NCI-H2081 (cell line): ENCODE measurements around the gene CEBPB.

Experiments used
- DNase-seq, 2 experiments: peaks; one replicate each; lab custom pipeline; 2025; lab: John Stamatoyannopoulos, UW

CEBPB gene

DNA sequence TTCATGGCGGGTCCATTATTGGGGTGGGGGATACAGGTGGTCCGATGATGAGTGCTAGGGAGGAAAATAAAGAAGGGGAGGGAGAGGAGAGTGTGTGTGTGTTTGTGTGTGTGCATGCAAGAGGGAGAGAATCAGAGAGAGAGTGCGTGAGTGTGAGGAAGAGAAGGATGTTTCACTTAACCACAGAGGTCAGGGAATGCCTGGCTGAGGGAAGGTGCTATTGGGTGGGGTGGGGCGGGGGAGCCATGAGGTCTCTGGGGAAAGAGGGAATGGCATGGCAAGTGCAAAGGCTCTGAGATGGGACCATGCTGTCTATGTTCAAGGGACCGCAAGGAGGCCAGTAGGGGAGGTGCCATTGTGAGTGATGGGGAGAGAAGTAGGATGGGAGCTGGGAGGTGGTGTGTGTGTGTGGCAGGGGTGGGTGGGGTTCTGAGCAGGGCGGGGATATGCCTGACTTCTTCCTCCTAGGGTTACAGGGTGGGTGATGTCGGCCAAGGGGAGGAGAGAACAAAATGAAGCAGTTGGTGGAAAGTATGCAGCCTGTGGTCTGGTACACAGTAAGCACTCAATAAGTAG is 23.0 kb downstream of the CEBPB start:
- DNase-seq, result no peak

DNA sequence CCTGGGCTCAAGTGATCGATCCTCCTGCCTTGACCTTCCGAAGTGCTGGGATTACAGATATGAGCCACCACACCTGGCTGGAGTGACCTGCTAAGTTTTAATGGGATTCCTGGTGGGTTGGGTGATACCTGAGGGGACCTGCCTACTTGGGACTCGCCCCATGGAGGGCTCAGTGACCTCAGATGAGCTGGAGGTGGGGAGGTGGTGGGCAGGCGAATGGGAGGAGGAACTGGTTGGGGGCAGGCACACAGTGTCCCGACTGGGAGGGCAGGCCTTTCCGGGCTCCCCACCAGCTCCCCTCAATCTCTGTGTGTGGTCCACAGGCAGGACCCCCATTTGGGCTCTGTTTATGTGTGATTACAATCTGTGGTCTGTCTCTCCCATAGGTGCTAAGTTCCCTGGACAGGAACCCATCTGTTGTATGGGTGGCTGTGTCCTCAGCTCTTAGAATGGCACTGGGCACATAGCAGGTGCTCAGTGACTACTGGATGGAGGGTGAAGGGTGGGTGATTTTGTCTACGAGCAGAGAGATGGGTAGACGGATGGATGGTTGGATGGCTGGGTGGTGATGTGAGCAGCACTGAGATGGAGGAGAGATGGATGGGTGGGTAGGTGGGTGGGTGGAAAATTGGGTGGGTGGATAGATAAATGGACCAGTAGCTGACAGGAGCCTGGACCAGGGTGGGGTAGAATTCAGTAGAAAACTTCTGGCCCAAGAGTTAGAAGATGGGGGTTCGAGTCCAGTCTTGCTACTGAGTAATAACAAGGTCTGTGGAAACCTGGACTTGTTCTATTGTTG is 23.8 kb downstream of the CEBPB start:
- no peak for DNase-seq

DNA sequence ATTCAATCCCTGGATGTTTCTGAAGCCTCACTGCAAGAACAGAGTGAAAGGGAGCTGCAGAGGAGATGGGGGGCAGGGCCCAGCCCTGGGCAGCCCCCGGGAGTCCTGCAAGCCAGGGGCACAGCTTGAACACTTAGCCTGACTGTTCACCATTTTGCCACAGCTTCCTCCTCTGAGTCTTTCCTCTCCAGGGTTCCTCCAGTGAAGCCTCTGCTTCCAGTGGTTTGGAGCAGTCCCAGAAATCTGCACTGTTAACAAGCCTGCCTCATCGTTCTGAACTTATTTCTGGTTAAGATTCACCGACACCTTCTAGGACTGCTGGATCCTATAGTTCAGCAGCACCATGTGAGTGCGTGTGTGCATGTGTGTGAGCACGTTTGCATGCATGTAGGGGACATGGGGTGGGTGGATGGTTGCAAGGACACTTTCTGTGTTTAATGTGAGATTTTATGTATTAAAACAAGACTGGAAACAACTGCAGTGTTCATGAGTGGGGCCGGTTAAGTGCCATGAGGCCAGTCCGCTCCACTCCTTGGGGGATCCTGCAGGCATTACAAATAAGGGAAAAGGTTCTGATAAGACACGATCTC is 24.6 kb downstream of the CEBPB start:
- DNase-seq, result no peak

DNA sequence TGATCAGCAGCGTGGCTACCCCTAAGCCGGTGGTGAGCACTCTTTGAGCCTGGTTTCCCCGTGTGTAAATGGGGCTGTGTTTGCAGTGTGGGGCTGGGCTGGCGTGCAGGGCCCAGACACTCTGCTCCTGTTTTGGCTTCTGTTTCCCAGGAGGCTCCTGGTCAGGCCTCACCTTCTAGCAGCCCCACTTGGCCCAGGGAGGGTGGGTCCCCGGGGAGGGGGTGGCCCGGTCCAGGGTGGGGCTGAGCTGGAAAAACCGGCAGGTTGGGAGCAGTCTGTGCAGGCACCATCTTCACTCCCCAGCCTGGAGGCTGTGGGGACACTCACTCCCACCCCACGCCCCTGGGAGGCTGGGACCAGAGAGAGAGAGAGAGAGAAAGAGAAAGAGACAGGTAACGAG is 25.3 kb downstream of the CEBPB start:
- DNase-seq, result no peak

DNA sequence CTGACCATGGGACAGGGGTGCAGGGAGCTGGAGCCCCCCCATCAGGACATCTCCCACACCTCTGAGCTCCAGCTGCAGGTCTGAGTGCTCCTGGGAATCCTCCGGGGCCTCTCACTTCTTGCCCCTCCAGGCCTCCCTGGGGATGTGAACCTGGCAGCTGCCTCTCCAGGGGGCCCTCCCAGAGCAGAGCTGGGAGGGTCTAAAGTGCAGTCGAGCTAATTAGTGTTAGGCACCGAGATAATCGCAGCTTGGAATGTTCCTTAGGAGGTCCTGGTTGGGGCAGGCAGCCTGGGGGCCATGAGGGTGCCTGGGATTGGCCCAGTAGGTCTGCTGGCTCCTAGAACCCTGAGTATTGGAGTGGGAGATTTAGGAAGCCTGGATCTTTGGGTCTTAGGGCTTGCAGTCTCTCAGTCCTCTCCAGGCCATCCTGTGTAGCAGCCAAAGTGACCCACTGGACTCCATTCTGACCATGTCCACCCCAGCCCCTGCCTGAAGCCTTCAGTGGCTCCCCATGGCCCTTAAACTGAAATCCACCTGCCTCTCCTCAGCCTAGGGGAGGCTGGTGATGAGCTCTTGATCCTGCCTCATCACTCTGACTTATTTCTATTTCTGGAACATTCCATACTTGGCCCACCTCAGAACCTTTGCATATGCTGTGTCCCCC is 26.0 kb downstream of the CEBPB start:
- no peak for DNase-seq

DNA sequence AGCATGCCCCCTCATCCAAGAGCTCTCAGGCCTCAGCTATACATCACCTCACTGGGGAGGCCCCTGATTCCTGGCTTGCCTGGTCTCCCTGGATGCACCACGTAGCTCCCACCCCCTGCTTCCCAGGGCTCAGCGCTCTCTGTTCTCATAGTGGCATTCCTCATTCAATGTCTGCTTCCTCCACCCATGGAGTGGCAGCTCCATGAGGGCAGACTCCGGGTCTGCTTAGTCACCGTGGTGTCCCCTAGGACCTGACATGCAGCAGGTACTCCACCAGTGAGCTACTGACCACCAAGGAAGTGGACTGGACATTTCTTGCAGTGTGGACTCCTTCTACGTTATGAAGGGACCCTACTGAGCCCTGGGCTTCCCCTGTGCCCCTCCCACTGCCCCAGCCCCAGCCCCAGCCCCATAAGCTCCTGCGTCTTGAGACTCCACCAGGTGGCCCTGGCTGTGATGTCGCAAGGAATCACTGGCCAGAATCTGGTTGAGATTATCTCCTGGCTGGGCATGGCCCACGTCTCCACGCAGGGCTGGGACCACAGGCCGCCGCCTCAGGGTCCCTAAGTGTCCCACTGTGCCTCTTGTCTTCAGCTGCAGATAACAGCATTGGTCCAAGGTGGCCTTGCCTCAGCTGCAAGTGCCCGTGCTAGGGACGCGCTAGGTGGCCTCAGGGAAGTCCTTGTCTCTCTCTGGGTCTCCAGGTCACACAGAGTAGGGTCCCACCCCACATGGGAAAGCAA is 26.7 kb downstream of the CEBPB start:
- no peak for DNase-seq

DNA sequence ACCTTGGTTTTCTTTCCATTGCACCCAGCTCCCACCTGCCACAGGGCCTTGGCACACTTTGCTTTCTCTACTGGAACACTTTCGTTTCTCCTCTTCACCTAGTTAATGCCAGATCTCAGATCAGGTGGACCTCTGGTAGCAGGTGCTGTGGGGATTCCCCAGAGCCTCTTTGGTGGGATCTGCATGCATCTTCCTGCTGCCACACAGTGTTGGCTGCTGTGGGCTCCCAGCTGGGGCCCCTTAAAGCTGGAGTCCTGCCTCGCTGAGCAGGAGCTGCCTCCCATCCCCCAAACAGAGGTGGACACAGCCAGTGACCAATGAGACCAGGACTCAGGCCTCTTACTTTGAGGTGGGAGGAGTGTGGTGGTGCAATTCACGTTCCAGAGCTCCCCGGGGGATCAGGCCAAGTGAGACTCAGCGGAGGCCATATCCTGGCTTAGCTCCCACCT is 28.4 kb downstream of the CEBPB start:
- no peak for DNase-seq

DNA sequence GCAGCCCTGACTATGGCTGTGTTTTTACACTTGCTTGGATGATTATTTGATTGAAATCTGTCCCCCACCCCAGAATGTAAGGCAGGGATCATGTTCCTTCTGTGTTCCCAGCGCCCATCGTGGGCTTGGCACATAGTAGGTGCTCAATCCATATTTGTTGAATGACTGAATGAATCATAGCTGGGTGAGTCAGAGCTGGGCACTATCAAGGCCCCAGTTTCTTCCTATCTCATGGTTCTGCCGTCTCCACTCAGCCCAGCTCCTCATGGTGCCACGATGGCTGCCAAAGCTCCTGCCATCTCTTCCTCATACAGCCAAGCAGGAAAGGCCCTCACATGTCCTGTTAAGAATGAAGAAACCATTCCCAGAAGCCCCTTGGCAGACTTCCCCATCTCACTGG is 29.0 kb downstream of the CEBPB start:
- DNase-seq, result no peak

DNA sequence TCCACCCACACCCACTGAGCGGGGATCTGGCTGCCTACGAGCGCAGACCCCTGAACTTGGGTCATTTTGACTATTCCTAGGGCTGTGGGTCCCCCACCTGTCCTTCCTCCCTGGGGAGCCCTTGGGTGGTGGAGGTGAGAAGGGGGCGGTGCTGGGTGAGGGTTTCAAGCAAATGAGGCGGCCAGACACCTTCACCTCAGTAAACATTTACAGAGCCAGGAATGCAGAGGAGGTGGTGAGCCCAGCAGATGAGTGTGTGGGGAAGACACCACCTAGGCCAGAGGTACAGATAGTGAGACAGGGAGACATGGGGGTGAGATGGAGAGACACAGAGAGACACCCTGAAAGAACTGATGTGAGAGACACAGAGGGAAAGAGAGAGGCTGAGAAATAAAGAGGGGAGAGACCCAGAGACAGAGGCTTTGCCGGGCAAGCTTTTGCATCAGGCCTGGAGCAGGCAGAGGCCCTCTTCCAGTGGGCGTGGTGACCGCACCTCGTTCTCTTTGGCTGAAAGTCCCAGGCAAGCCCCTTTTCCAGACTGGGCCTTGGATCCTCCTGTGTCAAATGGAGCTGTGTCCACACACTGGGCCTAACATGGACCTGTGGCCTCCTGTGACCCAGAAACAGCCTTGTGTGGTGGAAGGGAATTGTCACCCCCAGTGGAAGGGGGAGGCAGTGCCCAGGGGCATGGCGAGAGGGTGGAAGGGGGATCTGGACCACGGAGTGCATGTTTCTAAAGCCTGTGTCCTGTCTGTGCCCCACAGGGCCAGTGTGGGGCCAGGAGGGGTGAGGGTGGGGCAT is 29.7 kb downstream of the CEBPB start:
- DNase-seq, result no peak

DNA sequence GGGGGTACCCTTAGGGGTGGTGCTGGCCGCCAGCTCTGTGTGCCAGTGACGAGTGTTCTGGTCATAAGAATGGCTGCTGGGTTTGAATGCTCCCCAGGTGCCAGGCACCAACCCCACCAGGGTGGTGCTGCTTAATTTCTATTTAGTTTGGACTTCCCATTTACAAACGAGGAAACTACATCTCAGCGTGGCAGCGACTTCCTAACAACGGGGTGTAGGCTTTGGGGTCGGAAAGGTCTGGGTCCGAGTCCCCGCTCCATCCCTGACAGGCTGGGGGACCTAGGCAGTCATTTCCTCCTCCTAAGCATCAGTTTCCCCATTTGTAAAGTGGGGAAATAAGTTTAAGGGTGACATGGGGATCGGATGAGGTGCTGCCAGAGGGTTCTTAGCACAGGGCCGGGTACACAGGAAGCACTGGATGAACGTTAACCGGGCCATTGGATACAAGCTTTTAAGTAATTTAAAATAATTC is 30.3 kb downstream of the CEBPB start:
- DNase-seq, result no peak

DNA sequence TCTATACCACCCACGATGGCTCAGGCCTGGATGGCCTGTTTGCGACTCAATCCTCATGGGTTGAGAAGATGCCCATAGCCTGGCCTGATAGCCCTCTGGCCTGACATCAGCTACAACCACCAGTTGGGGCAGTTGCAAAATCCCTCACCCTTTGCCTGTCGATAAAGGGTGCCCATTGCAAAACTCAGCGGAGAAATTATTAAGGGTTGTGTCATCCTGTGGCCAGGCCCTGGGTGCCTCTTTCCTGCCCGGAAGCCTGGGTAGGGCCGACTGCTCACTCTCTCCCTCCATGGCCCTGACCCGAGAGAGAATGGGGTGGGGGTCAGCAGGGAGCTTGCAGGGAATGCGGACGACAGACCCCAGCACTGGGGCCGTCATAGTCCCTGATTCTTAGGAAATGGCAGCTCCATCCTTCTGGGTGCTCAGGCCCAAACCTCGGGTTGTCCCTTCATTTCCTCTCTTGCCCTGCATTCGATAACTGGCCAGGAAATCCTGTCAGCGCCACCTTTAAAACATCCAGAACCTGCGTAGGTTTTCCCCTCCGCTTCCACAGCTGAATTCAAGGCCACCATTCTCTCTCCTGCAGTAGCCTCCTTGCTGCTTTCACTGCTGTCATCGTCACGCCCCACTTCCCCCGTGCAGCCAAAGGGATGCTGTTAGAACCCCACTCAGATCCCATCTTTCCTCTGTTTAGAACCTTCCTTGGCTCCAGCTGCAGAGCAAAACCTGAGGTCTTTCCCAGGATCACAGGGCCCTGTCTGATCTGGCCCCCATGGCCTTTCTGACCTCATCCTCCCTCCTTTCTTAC is 31.1 kb downstream of the CEBPB start:
- no peak for DNase-seq

DNA sequence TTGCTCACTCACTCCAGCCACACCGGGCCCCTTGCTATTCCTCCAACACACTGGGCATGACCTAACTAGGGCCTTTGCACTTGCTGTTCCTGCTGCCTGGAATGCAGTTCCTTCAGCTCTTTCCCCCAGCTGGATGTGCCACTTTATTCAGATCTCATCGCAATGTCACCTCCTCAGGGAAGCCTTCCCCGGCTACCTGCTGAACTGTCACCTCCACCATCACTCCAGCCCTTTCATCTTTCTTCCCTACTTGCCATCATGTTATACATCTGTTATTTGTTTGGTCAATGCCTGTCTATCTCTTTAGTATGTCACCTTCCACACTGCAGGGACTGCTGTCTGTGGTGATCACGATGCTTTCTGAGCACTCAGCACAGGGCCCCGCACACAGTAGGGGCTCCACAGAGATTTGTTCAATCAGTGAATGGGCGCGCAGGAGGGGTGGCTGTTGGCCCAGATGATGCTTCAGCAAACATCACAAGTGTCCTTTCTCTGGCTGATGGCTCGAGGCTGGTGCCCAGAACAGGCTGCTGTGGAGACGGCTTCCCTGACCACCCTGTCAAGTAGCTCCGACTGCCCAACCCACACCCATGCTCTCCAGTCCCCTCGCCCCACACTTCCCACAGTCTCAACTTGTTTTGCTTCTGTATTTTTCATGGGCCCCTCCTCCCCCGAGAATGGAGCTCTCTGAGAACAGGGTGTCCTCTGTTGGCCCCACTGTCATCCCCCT is 31.8 kb downstream of the CEBPB start:
- no peak for DNase-seq

DNA sequence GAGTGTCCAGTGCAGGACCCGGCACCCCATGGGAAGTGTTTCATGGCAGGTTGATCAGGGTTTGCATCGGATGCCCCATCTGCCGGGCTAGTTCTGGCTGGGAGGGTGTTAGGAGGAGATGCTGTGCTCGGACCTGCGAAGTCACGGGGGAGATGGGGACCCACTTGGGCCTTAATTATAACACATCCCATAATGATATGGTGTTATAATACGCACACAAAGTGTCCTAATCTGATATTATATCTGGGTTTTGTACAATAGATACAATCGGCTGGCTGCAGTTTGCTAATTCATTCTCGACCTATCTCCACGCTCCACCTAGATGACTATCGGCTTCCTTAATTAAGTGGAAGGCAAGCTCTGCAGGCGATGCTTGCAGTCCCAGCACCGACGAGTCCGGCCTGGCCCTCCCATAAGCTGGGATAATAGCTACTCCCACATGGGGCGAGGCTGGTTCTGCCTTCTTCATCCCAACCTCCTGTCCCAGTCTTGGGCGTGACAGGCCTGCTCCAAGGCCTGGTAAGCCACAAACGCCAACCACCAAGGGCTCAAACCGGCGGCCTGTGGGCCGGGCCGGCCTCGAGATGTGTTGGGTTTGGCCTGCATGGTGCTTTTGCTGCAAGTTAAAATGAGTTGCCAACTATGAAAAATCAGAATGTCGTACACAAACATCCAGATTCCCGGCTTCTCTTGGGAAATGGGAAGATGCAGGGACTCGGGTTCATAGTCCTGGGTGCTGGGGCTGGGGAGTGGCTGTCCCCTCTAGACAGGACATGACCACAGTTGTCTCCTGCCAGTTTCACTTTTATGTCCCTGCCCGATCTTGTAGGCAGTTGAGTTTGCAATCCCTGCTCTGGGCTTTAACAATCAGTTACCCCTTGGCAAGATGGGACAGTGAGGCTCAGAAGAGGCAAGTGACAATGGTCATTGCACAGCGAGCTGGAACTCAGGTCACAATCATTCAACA is 32.7 kb downstream of the CEBPB start:
- DNase-seq, result no peak

DNA sequence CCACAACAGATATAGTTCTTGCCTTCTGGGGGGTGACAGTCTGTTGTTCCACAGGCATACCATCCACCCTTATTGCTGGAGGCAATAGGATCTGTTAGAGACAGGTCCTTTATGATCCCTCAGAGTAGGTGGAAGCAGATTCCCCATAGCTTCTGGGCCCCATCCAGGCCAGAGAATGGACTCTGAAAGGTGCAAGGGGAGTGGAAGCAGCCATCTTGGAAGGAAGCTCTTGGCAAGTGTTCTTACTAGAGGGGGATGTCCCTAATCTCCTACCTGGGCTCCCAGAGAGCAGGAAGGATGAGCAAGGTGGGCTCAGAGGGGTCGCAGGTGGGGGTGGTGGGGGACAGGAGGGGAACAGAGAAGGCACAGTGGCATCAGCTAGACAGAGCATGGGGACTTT is 33.4 kb downstream of the CEBPB start:
- DNase-seq, result no peak

DNA sequence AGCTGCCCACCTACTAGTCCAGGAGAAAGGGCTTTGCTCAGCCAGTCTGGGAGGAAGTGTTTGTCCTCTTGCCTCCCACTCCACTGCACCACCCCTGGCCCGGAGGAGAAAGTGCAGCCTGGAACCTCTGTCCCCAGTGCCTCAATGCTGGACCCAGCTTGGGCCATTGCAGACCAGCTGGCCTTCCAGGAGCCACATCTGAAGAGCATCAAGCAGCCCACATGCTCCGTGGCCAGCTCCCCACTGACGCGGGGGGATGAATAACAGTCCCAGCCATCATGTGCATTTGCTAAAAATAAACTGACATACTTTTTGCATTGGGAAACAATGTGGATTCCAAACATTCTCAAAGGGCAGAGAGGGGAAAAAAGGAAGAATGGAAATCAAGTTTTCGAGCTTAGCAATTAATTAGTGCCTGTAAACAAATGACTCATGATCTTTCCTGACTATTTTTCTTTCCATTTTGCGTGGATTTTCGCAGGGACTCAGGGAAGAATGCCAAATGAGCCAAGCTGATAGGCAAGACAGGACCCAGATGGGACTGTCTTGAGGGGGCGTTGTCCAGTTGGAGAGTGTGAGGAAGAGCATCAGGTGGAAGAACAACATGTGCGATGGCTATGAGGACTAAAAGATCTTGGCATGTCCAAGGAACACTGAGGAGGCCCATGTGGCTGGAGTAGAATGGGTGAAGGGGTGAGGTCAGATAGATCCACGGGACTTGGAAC is 34.1 kb downstream of the CEBPB start:
- no peak for DNase-seq

DNA sequence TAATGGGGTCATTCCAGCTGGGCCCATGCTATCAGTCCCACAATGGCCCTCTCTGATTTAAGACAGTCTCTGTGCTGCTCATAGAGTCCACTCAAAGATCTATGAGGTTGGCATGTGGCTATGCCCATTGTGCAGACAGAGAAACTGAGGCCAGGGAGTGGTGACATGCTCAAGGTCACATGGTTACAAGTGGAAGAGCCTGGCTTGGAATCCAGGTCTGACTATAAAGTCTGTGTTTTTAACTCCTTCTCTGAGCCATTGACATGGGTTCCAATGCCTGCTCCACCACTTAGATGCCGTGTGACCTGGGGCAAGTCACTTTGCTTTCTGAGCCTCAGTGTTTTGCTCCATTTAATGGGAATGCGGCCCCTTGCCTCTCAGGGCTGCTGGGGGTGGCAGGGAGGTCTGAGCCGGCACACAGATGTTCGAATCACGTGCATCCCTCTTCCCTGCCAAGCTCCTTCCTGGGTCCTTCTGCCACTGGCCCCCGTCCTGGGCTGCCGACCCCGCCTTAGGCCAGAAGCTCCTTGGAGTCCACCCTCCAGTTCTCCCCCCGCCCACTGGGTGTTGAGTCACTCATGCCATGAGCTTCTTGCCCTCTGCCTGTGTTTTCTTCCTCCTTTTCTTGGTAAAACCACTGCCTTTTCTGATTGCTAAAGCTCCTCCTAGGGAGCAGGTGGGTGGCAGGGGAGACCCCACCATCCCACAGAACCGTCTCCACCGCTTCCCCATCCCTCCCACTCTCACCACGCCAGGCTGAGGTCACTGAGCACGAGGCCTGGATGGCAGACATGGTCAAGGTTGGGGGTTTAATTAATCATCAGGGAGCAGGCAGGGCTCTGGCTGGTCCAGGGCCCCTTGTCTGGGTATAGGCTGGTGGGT is 35.7 kb downstream of the CEBPB start:
- DNase-seq, result no peak

DNA sequence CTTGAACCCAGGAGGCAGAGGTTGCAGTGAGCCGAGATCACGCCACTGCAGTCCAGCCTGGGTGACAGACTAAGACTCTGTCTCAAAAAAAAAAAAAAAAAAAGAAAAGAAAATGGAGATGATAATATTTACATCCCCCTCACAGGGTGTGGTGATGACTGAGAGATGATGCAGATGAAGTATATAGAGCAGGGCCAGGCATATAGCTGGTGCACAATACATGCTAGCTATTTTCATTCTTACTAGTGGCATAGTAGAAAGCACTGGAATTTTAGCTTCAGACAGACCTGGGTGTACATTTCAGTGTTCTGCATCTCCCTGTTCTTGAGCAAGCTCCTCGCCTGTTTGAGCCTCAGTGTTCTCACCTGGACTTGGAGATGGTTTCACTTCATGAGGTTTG is 36.9 kb downstream of the CEBPB start:
- DNase-seq, result no peak
